Body of pancreas (tissue), 4 donors: ENCODE results near the gene SCFD2. TPM values are rescaled to one million over a fixed set of nuclear protein-coding genes. Genes with fewer than 3 reads are reported as not detected.
A peak's percentile ranks its signal among the peaks of the same experiment; 100 is the strongest.

Experiments
- ATAC-seq: fragments of 150-250 bp; one replicate; pipeline ENCODE4 v1.9.1; 2016
- DNase-seq, 4 donors: peaks; one replicate each; pipeline ENCODE4 v3.0.0-alpha.2; 2019
- H3K27ac ChIP-seq, 4 donors: fragments of 200-600 bp; sonication (generic); 1 replicate in 3 of 4; 2 replicates in 1 of 4; pipeline versions ENCODE4 v1.5.1 to v1.6.1; 2016 to 2019; ENCODE audit warnings: mild to moderate bottlenecking in 1 of 4, mixed read lengths in 1 of 4, moderate library complexity in 1 of 4
- H3K27me3 ChIP-seq, 2 donors: fragments of 200-600 bp; sonication (generic); one replicate each; pipeline ENCODE4 v1.6.0; 2016; ENCODE audit warnings: mild to moderate bottlenecking in 1 of 2
- H3K36me3 ChIP-seq, 2 donors: fragments of 200-600 bp; sonication (generic); replicated peaks in 1 of 2; 2 replicates each; pipeline ENCODE4 v1.5.1; 2016; ENCODE audit warnings: low read depth in 2 of 2; ENCODE audit not compliant: insufficient read depth in 1 of 2
- H3K4me1 ChIP-seq: fragments of 200-600 bp; sonication (generic); one replicate; pipeline ENCODE4 v1.6.0; 2016
- H3K4me3 ChIP-seq, 2 donors: fragments of 200-600 bp; sonication (generic); 1 replicate in 1 of 2; 2 replicates in 1 of 2; pipeline ENCODE4 v1.5.1; 2016 to 2019
- H3K9me3 ChIP-seq, 3 donors: fragments of 200-600 bp; sonication (generic); 1 replicate in 2 of 3; 2 replicates in 1 of 3; pipeline ENCODE4 v1.5.1; 2016
- POLR2A ChIP-seq, 3 donors: fragments of 450-650 bp; IDR thresholded peaks; one replicate each; pipeline ENCODE4 v1.6.1; 2016; ENCODE audit warnings: antibody characterized with exemption in 3 of 3, mild to moderate bottlenecking in 2 of 3
- WGBS, 2 donors: methylation state at CpG; one replicate each; pipeline ENCODE4 v1.1.5; 2017; 5-methylcytosine and 5-hydroxymethylcytosine counted together
- intact Hi-C: fragments of 100-400 bp; cut with DNase I; formaldehyde crosslinking; loops from one replicate; pipeline ENCODE4 v1.15.1; 2023
- total RNA-seq, 2 donors: library from RNA; depleted of rRNA; stranded (reverse); fragments of >200 nt; gene quantifications; one replicate each; pipeline ENCODE4 v1.1.0, GENCODE V29; 2016
- TF ChIP-seq, protein P1 (sequence below), 7 experiments: fragments of 450-650 bp in 4 of 7; fragments of 200-600 bp in 3 of 7; sonication (generic) in 3 of 7; IDR thresholded peaks; one replicate each; pipeline ENCODE4 v1.5.1; 2016 to 2019; ENCODE audit warnings: antibody characterized with exemption in 7 of 7

The SCFD2 gene
- total RNA-seq, 2 donors from 2014 or later, result 17.9 to 53.7 TPM

DNA sequence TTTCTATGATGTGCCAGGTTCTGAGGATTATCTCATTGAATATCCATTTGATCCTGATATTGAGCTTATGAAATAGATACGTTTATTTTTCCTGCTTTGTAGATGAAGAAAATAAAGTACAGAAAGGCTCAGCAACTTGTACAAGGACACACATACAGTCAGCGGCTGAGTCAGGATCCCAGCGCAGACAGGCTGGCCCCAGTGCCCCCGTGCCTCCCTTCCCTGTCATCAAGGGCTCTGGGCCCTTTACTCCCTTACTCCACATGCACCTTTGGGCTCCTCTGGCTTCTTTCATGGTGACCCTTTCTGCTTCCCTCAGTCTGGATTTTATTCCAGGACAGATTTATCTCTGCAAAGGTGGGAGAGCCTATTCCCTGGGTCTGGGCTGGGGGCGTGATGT lies 490.9 kb downstream of the SCFD2 start:
- no peak for ATAC-seq
- no peaks in the 10 kb centered on the region for H3K27me3 ChIP-seq
- H3K9me3 ChIP-seq, result no peaks in the 10 kb centered on the region
- no peak overlapping the region for H3K4me3 ChIP-seq
- 93 to 96% methylated on average over 5 of the region's 5 CpGs for whole genome bisulfite sequencing, 2 donors
- intact Hi-C loops, result no loop called here
- H3K4me1 ChIP-seq, result no peaks in the 10 kb centered on the region
- TF ChIP-seq, protein P1, sequence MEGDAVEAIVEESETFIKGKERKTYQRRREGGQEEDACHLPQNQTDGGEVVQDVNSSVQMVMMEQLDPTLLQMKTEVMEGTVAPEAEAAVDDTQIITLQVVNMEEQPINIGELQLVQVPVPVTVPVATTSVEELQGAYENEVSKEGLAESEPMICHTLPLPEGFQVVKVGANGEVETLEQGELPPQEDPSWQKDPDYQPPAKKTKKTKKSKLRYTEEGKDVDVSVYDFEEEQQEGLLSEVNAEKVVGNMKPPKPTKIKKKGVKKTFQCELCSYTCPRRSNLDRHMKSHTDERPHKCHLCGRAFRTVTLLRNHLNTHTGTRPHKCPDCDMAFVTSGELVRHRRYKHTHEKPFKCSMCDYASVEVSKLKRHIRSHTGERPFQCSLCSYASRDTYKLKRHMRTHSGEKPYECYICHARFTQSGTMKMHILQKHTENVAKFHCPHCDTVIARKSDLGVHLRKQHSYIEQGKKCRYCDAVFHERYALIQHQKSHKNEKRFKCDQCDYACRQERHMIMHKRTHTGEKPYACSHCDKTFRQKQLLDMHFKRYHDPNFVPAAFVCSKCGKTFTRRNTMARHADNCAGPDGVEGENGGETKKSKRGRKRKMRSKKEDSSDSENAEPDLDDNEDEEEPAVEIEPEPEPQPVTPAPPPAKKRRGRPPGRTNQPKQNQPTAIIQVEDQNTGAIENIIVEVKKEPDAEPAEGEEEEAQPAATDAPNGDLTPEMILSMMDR (IDR thresholded peaks at IDR 0.05), result no peak
- TF ChIP-seq POLR2A (IDR thresholded peaks at IDR 0.05), result no peak
- H3K36me3 ChIP-seq, result no peaks in the 10 kb centered on the region
- no peak for DNase-seq
- H3K27ac ChIP-seq, result no peak overlapping the region

DNA sequence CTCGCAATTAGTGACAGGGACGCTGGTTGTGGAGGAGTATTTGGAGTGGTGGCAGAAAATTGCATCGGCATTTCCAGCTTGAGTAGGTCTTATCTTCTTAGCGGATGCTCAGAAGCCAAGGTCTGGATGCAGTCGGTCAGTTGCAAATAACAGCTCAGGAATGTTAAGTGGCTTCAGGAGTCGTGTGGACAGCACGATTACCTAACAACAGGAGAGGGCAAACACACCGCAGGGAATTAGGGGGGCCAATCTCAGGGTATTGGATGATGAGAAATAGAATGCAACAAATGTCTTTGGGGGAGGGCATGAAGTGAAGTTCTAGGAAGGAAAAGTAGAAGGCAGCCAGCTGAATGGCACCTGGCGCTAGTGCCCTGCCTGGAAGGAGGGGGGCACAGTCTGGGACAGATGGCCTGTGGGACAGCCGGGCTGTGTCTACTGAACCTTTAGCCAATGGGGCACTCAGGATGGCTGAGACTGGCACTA lies 492.0 kb downstream of the SCFD2 start:
- intact Hi-C loops, result no loop called here
- DNase-seq, result peak in 2 of 4 donors; percentile 10 to 15
- no peaks in the 10 kb centered on the region for H3K36me3 ChIP-seq
- no peak overlapping the region for H3K4me3 ChIP-seq
- TF ChIP-seq, protein P1 (IDR thresholded peaks at IDR 0.05), result no peak
- TF ChIP-seq POLR2A (IDR thresholded peaks at IDR 0.05), result no peak
- no peaks in the 10 kb centered on the region for H3K9me3 ChIP-seq
- H3K27ac ChIP-seq, result peak overlapping the region in 3 of 4 donors; percentile 39 to 67 (median 52)
- H3K4me1 ChIP-seq, result no peaks in the 10 kb centered on the region
- H3K27me3 ChIP-seq, result no peaks in the 10 kb centered on the region
- ATAC-seq, result peak; percentile 74
- 61 to 74% methylated on average over 10 of the region's 10 CpGs for WGBS, 2 donors

DNA sequence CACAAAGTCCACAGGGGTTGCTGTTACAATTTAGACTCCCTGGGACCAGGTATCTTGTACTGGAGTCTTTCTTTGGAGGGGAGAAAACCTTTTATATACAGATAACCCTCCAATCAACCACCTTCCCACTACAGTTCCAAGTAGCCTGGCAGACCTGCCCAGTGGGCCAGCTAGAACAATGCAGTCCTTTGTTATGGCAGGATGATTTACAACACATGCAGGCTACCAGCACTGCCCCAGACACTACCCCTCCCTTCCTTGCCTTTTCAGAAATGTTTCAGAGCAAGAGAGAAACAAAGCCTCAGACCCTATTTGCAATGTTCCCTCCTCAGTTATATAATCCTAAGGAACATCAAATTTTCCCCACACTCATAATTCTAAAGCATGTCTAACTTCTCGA lies 492.7 kb downstream of the SCFD2 start:
- intact Hi-C loops, result no loop called here
- WGBS, 2 donors, result 62 to 82% methylated on average over 1 of the region's 1 CpG
- Histone ChIP-seq H3K4me1 (no peaks in the 10 kb centered on the region), H3K9me3 (no peaks in the 10 kb centered on the region), H3K27ac (peak overlapping the region in 3 of 4 donors; percentile 39 to 67 (median 52)), H3K27me3 (no peaks in the 10 kb centered on the region), H3K4me3 (no peak overlapping the region), H3K36me3 (no peaks in the 10 kb centered on the region)
- TF ChIP-seq, protein P1 (IDR thresholded peaks at IDR 0.05), result no peak
- no peak for TF ChIP-seq POLR2A (IDR thresholded peaks at IDR 0.05)
- peak in 3 of 4 donors; percentile 34 to 47 (median 38) for DNase-seq
- peak; percentile 86 for ATAC-seq

DNA sequence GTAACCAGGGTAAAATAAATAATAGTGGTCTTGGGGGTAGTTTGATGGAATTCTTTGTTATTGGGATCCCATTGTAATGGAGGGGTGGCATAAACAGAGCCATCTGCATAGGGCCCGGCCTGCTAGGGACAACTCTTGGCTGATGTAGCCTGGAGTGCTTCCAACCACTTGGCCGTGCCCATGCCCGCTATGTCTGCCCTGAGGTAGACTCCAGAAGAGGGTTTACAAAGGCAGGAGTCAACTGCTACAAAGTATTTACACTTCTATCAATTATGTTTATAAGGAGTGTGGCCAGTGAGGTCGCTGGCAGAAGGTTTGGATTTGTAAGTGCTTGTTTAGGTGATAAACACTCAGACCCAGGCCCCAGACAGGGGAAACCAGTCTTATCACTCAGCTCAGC lies 495.6 kb downstream of the SCFD2 start:
- Histone ChIP-seq H3K27ac (no peak overlapping the region), H3K4me3 (no peak overlapping the region), H3K9me3 (no peaks in the 10 kb centered on the region), H3K4me1 (peaks cover 5% of the 10 kb centered on the region), H3K36me3 (no peaks in the 10 kb centered on the region), H3K27me3 (no peaks in the 10 kb centered on the region)
- intact Hi-C loops, result no loop called here
- DNase-seq (no peak), ATAC-seq (no peak)
- WGBS, 2 donors, result 77 to 84% methylated on average over 4 of the region's 4 CpGs
- TF ChIP-seq, protein P1 (IDR thresholded peaks at IDR 0.05), result no peak
- no peak for TF ChIP-seq POLR2A (IDR thresholded peaks at IDR 0.05)

DNA sequence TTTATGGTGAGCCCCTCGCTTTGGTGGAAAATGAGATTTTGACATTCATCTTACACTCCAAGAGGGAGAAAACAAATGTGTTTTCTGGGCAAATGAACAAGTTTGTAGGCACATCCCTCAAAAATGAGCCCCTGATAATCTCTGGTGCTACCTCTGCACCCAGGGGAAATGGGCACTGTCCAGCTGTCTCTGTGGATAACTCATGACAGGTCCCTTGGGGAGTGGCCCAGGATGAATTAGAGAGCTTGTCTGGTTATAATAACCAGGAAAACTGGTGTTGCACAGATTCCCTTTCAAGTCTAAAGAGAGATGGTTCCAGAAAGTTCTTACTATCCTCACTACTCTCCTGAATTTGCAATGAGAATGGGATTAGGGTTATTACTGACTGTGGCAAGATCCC lies 496.2 kb downstream of the SCFD2 start:
- no peak for TF ChIP-seq POLR2A (IDR thresholded peaks at IDR 0.05)
- TF ChIP-seq, protein P1 (IDR thresholded peaks at IDR 0.05), result no peak
- 94 to 100% methylated on average over 1 of the region's 1 CpG for WGBS, 2 donors
- Histone ChIP-seq H3K4me1 (peaks cover 5% of the 10 kb centered on the region), H3K27ac (no peak overlapping the region), H3K27me3 (no peaks in the 10 kb centered on the region), H3K4me3 (no peak overlapping the region), H3K9me3 (no peaks in the 10 kb centered on the region), H3K36me3 (no peaks in the 10 kb centered on the region)
- intact Hi-C loops, result no loop called here
- DNase-seq, result no peak
- ATAC-seq, result no peak
